K562 (cell line): ENCODE measurements around the gene PLTP. TPM values are rescaled to one million over a fixed set of nuclear protein-coding genes. Genes with fewer than 3 reads are reported as not detected.

Experiments used
- ATAC-seq: fragments of 200-7000 bp; cut with Tn5 transposase; 3 replicates; pipeline ENCODE4 v1.9.1; 2020; ENCODE audit warnings: moderate library complexity
- BruUV-seq: library from RNA; stranded (reverse); fragments of 400-500 nt; replicated peaks from 2 replicates; lab custom pipeline; 2021; lab: Mats Ljungman, UMichigan
- CTCF ChIA-PET: fragments of 300-600 bp; formaldehyde crosslinking; extraction: SDS; loops from one replicate; lab custom pipeline; 2021; ENCODE audit warnings: low intra/inter-chr PET ratio; lab: Yijun Ruan, JAX
- POLR2A ChIA-PET: fragments of 300-600, 350-650 bp; sonication (Branson Sonifier 250); formaldehyde crosslinking; extraction: SDS; loops from one replicate; lab custom pipeline; 2021; ENCODE audit warnings: antibody characterized with exemption, inconsistent platforms; lab: Yijun Ruan, JAX
- DNase-seq, 4 experiments: peaks; one replicate each; pipeline versions ENCODE4 v3.0.0 to v3.0.0-alpha.2; 2011 to 2018; ENCODE audit warnings: low spot score in 3 of 4, mixed read lengths in 3 of 4; ENCODE audit errors: extremely low read depth in 1 of 4
- FAIRE-seq: peaks from 2 replicates; lab custom pipeline; 2011; peaks lifted over from hg19 to GRCh38; lab: Jason Lieb, UNC
- H2AFZ ChIP-seq: 2 replicates; pipeline ENCODE4 v1.6.0; 2011; ENCODE audit warnings: low read depth, low read length, control low read depth, inconsistent platforms
- H3K27ac ChIP-seq: fragments of 200-600 bp; 3 replicates; pipeline ENCODE4 v1.8.0; 2011; ENCODE audit warnings: low read depth, mild to moderate bottlenecking, control low read depth, inconsistent platforms, low read length, moderate library complexity, mixed read lengths; ENCODE audit errors: extremely low read depth
- H3K27me3 ChIP-seq, 2 experiments: fragments of 300-600 bp in 1 of 2; 2 replicates in 1 of 2; 3 replicates in 1 of 2; pipeline versions ENCODE4 v1.6.0 to v1.8.0; 2011; ENCODE audit warnings: inconsistent platforms in 2 of 2, low read length in 2 of 2, mild to moderate bottlenecking in 1 of 2, mixed read lengths in 1 of 2, moderate library complexity in 1 of 2; ENCODE audit not compliant: control insufficient read depth in 2 of 2, insufficient read depth in 2 of 2
- H3K36me3 ChIP-seq: fragments of 300-600 bp; 3 replicates; pipeline ENCODE4 v1.8.0; 2011; ENCODE audit warnings: mild to moderate bottlenecking, low read length, inconsistent platforms; ENCODE audit not compliant: control insufficient read depth, insufficient read depth
- H3K4me1 ChIP-seq, 2 experiments: fragments of 200-600 bp in 1 of 2; replicated peaks in 1 of 2; 2 replicates in 1 of 2; 3 replicates in 1 of 2; pipeline versions ENCODE4 v1.5.1 to v1.8.0; 2011; ENCODE audit warnings: inconsistent platforms in 2 of 2, low read length in 2 of 2, mild to moderate bottlenecking in 1 of 2, mixed read lengths in 1 of 2, moderate library complexity in 1 of 2; ENCODE audit not compliant: control insufficient read depth in 2 of 2, insufficient read depth in 2 of 2
- H3K4me2 ChIP-seq: 2 replicates; pipeline ENCODE4 v1.6.1; 2011; ENCODE audit warnings: low read length, control low read depth, inconsistent platforms, mixed read lengths; ENCODE audit not compliant: insufficient read depth
- H3K4me3 ChIP-seq: fragments of 200-600 bp; sonication (generic), shearing (Covaris generic); 2 replicates; pipeline ENCODE4 v1.5.1; 2016; ENCODE audit warnings: control low read depth, inconsistent platforms
- H3K79me2 ChIP-seq: fragments of 200-600 bp; 3 replicates; pipeline ENCODE4 v1.8.0; 2011; ENCODE audit warnings: low read length, inconsistent platforms; ENCODE audit not compliant: control insufficient read depth, insufficient read depth
- H3K9ac ChIP-seq, 2 experiments: 2 replicates each; pipeline versions ENCODE4 v1.6.0 to v1.6.1; 2011; ENCODE audit warnings: low read depth in 2 of 2, low read length in 2 of 2, control low read depth in 1 of 2, inconsistent platforms in 1 of 2, mild to moderate bottlenecking in 1 of 2, mixed read lengths in 1 of 2; ENCODE audit not compliant: insufficient read depth in 1 of 2
- H3K9me1 ChIP-seq: one replicate; pipeline ENCODE4 v1.6.0; 2011; ENCODE audit warnings: inconsistent platforms, mild to moderate bottlenecking, low read length, moderate library complexity; ENCODE audit not compliant: control insufficient read depth, insufficient read depth
- H3K9me3 ChIP-seq: replicated peaks from 2 replicates; pipeline ENCODE4 v1.5.1; 2011; ENCODE audit warnings: low read depth, low read length, inconsistent platforms; ENCODE audit not compliant: control insufficient read depth, insufficient read depth
- H4K20me1 ChIP-seq: replicated peaks from 2 replicates; pipeline ENCODE4 v1.6.1; 2011; ENCODE audit warnings: low read length, inconsistent platforms, mixed read lengths; ENCODE audit not compliant: control insufficient read depth, insufficient read depth
- ATF4 ChIP-seq: fragments of 450-650 bp; formaldehyde crosslinking; IDR thresholded peaks from 2 replicates; pipeline ENCODE4 v1.4.0; 2022; ENCODE audit warnings: mild to moderate bottlenecking, moderate library complexity
- CHCHD3 ChIP-seq: fragments of 250-450 bp; sonication (Bioruptor Pico); IDR thresholded peaks from 2 replicates; pipeline ENCODE4 v2.1.2; 2022; ENCODE audit warnings: mild to moderate bottlenecking
- COPS2 ChIP-seq: fragments of 450-650 bp; conservative IDR thresholded peaks from 2 replicates; pipeline ENCODE4 v1.6.1; 2016; ENCODE audit warnings: mild to moderate bottlenecking, moderate library complexity
- ETV6 ChIP-seq, 3 experiments: fragments of 150-350 bp in 1 of 3; sonication (generic) in 1 of 3; formaldehyde crosslinking in 1 of 3; IDR thresholded peaks; 2 replicates each; pipeline versions ENCODE4 v1.6.1 to v1.8.0; 2014 to 2022; ENCODE audit warnings: borderline replicate concordance in 2 of 3, low read depth in 2 of 3, antibody characterized with exemption in 1 of 3, low read length in 1 of 3, mild to moderate bottlenecking in 1 of 3, missing genetic modification reagents in 1 of 3
- HDAC2 ChIP-seq: fragments of 450-650 bp; IDR thresholded peaks from 2 replicates; pipeline ENCODE4 v1.6.1; 2016; ENCODE audit warnings: mild to moderate bottlenecking
- POLR2G ChIP-seq: fragments of 200-400 bp; formaldehyde crosslinking; IDR thresholded peaks from 2 replicates; pipeline ENCODE4 v1.6.1; 2017; ENCODE audit warnings: low read depth, mild to moderate bottlenecking, antibody characterized with exemption, low read length, moderate library complexity
- RBFOX2 ChIP-seq: fragments of 200-400 bp; formaldehyde crosslinking; IDR thresholded peaks from 2 replicates; pipeline ENCODE4 v1.6.1; 2017; ENCODE audit warnings: low read depth, mild to moderate bottlenecking, low read length, moderate library complexity
- SNRNP70 ChIP-seq: fragments of 200-400 bp; formaldehyde crosslinking; optimal IDR thresholded peaks from 2 replicates; pipeline ENCODE3; 2017; ENCODE audit warnings: low read depth, low read length
- ZNF395 ChIP-seq: fragments of 200-800 bp; sonication (Bioruptor generic); IDR thresholded peaks from 2 replicates; pipeline ENCODE4 v1.6.1; 2017; ENCODE audit warnings: missing genetic modification characterization, missing compliant biosample characterization
- ZNF589 ChIP-seq: fragments of 200-800 bp; sonication (Bioruptor generic); IDR thresholded peaks from 2 replicates; pipeline ENCODE4 v1.6.1; 2016; ENCODE audit warnings: low read depth, missing genetic modification characterization, missing compliant biosample characterization
- ZNF644 ChIP-seq: fragments of 200-800 bp; sonication (Bioruptor generic); IDR thresholded peaks from 2 replicates; pipeline ENCODE4 v1.6.1; 2016; ENCODE audit warnings: low read depth, missing genetic modification characterization, missing compliant biosample characterization
- ZNF717 ChIP-seq: fragments of 250-450 bp; sonication (Bioruptor Pico); IDR thresholded peaks from 2 replicates; pipeline ENCODE4 v1.5.0; 2021
- WGBS: fragments of 100-300 bp; shearing (Covaris generic); methylation state at CpG from one replicate; pipeline ENCODE4 v1.1.6; 2016; ENCODE audit warnings: low coverage, mixed read lengths; ENCODE audit not compliant: insufficient coverage; ENCODE audit errors: missing lambda C conversion rate; 5-methylcytosine and 5-hydroxymethylcytosine counted together
- in situ Hi-C: fragments of 300-500 bp; cut with MboI; formaldehyde crosslinking; loops from 4 replicates; pipeline ENCODE4 v1.15.0; 2018; ENCODE audit warnings: inconsistent platforms, mixed read lengths
- intact Hi-C: fragments of 100-400 bp; cut with micrococcal nuclease; formaldehyde crosslinking; loops from 2 replicates; pipeline ENCODE4 v1.14.2; 2022
- polyA plus RNA-seq, 8 experiments: library from polyadenylated mRNA; depleted of rRNA in 4 of 8; stranded (reverse) in 5 of 8; unstranded in 3 of 8; fragments of >200 nt; fragmentation: Nextera tagmentation in 2 of 8; fragmentation: Illumina TruSeq in 1 of 8; extraction: Ambion mirVana in 2 of 8; extraction: Trizol in 1 of 8; gene quantifications; 2 replicates each; pipeline versions ENCODE4 v1.2.1 to v1.2.3, GENCODE V29; 2011 to 2014; ENCODE audit warnings: inconsistent platforms in 1 of 8, missing spikeins in 1 of 8
- total RNA-seq, 7 experiments: library from RNA; depleted of rRNA in 6 of 7; stranded (reverse); fragments of >200 nt in 6 of 7; fragmentation: Illumina TruSeq in 2 of 7; extraction: Trizol in 2 of 7; gene quantifications; 2 replicates each; pipeline versions ENCODE4 v1.2.1 to v1.2.3, GENCODE V29; 2011 to 2021; ENCODE audit warnings: low replicate concordance in 1 of 7
- TF ChIP-seq, protein P1 (sequence below), 3 experiments: fragments of 200-800 bp in 1 of 3; fragments of 250-450 bp in 1 of 3; fragments of 450-650 bp in 1 of 3; sonication (Bioruptor Pico) in 1 of 3; sonication (Bioruptor generic) in 1 of 3; formaldehyde crosslinking in 1 of 3; IDR thresholded peaks; 2 replicates each; pipeline versions ENCODE4 v1.6.1 to v1.8.0; 2016 to 2022; ENCODE audit warnings: mild to moderate bottlenecking in 2 of 3, missing genetic modification characterization in 2 of 3, missing compliant biosample characterization in 1 of 3, moderate library complexity in 1 of 3

PLTP gene
- total and polyA plus RNA-seq, 9 of the 15 experiments (the other 6 are each of a cell fraction or from before 2014, with no cell fraction given) = 2.8 to 29.3 (median 17.6) TPM

- POLR2A ChIA-PET = interaction anchor here (1.5 to 2.4 kb wide), 3 partner anchors 7 to 19 kb away, joined by 5 to 10 read pairs (median 7); no protein-coding TSS in a partner anchor
- ATAC-seq = no peak
- H3K9me3 ChIP-seq = no peaks in the 10 kb centered on the region
- TF ChIP-seq CHCHD3 (CRISPR knock-in tag) (no peak), ATF4 (CRISPR knock-in tag) (no peak), COPS2 (no peak), ETV6 (IDR thresholded peaks at IDR 0.05; ENCODE audit: borderline replicate concordance in 1 of 2, low read depth in 2 of 2, low read length in 1 of 2) (no peak), ETV6 (CRISPR knock-in tag; IDR thresholded peaks at IDR 0.05; ENCODE audit: borderline replicate concordance) (no peak), ZNF395 (CRISPR knock-in tag) (no peak), ZNF589 (CRISPR knock-in tag) (no peak), HDAC2 (no peak), POLR2G (peak; percentile 54), ZNF644 (no peak), SNRNP70 (no peak), ZNF717 (CRISPR knock-in tag) (no peak), RBFOX2 (0 out of 2 replicates have a peak, but pooled peaks have one; percentile 27)
- TF ChIP-seq, protein P1, sequence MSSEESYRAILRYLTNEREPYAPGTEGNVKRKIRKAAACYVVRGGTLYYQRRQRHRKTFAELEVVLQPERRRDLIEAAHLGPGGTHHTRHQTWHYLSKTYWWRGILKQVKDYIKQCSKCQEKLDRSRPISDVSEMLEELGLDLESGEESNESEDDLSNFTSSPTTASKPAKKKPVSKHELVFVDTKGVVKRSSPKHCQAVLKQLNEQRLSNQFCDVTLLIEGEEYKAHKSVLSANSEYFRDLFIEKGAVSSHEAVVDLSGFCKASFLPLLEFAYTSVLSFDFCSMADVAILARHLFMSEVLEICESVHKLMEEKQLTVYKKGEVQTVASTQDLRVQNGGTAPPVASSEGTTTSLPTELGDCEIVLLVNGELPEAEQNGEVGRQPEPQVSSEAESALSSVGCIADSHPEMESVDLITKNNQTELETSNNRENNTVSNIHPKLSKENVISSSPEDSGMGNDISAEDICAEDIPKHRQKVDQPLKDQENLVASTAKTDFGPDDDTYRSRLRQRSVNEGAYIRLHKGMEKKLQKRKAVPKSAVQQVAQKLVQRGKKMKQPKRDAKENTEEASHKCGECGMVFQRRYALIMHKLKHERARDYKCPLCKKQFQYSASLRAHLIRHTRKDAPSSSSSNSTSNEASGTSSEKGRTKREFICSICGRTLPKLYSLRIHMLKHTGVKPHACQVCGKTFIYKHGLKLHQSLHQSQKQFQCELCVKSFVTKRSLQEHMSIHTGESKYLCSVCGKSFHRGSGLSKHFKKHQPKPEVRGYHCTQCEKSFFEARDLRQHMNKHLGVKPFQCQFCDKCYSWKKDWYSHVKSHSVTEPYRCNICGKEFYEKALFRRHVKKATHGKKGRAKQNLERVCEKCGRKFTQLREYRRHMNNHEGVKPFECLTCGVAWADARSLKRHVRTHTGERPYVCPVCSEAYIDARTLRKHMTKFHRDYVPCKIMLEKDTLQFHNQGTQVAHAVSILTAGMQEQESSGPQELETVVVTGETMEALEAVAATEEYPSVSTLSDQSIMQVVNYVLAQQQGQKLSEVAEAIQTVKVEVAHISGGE (CRISPR knock-in tag; IDR thresholded peaks at IDR 0.05) = no peak
Measured at GRCh38 chr20:45953672-45954071, 41.7 kb upstream of the PLTP start.

More at GRCh38 chr20:45953672-45954071, 41.7 kb upstream of the PLTP start:
- no peak for DNase-seq
- Histone ChIP-seq H3K4me2 (no peak overlapping the region), H3K36me3 (peaks cover 66% of the 10 kb centered on the region; the same call in 2 of the 3 replicates), H2AFZ (no peak overlapping the region), H3K4me1 (peaks cover 0 to 11% of the 10 kb centered on the region in 2 experiments; a peak in 1 of 5 replicates), H3K27ac (no peak overlapping the region), H4K20me1 (no peaks in the 10 kb centered on the region), H3K9ac (peak overlapping the region in 1 of 2 experiments; percentile 23; a peak in 1 of 4 replicates), H3K79me2 (no peaks in the 10 kb centered on the region), H3K27me3 (no peaks in the 10 kb centered on the region), H3K9me1 (no peaks in the 10 kb centered on the region), H3K4me3 (no peak overlapping the region)
- FAIRE-seq = no peak
- CTCF ChIA-PET = no interaction called here
- in situ Hi-C loops = no loop called here
- WGBS = 92% methylated on average over 9 of the region's 9 CpGs
- intact Hi-C loops = no loop called here
- BruUV-seq = no TSS peak
